H1 (cell line): ENCODE data around the gene FRK. TPM values are rescaled to one million over a fixed set of nuclear protein-coding genes. Genes with fewer than 3 reads are reported as not detected.

Source experiments
- CHD1 ChIP-seq: IDR thresholded peaks from 2 replicates; pipeline ENCODE4 v1.6.1; 2012; ENCODE audit warnings: low read depth, low read length, improper control_type of control experiment
- HDAC2 ChIP-seq, 2 experiments: fragments of 300-600 bp in 1 of 2; sonication (generic) in 1 of 2; IDR thresholded peaks; 2 replicates each; pipeline ENCODE4 v1.6.1; 2011 to 2012; ENCODE audit warnings: low read depth in 2 of 2, low read length in 2 of 2, mild to moderate bottlenecking in 2 of 2, moderate library complexity in 2 of 2, borderline replicate concordance in 1 of 2, inconsistent platforms in 1 of 2
- JUND ChIP-seq: IDR thresholded peaks from 2 replicates; pipeline ENCODE4 v1.6.1; 2011; ENCODE audit warnings: mild to moderate bottlenecking, improper control_type of control experiment, low read length
- KDM4A ChIP-seq: IDR thresholded peaks from one replicate; pipeline ENCODE4 v1.7.1; 2012; ENCODE audit warnings: low read depth, mild to moderate bottlenecking, moderate library complexity, low read length, inconsistent platforms; ENCODE audit not compliant: severe bottlenecking
- NRF1 ChIP-seq: IDR thresholded peaks from 2 replicates; pipeline ENCODE4 v1.6.1; 2011; ENCODE audit warnings: mild to moderate bottlenecking, low read depth, low read length, improper control_type of control experiment
- POLR2A ChIP-seq, 2 experiments: IDR thresholded peaks; 1 replicate in 1 of 2; 2 replicates in 1 of 2; pipeline ENCODE4 v1.6.1; 2011; ENCODE audit warnings: low read depth in 2 of 2, low read length in 2 of 2, mild to moderate bottlenecking in 2 of 2; ENCODE audit errors: control extremely low read depth in 1 of 2
- SP2 ChIP-seq: IDR thresholded peaks from 2 replicates; pipeline ENCODE4 v1.6.1; 2012; ENCODE audit warnings: mild to moderate bottlenecking, low read length, inconsistent platforms
- SRF ChIP-seq: IDR thresholded peaks from 2 replicates; pipeline ENCODE4 v1.6.1; 2011; ENCODE audit warnings: mild to moderate bottlenecking, low read depth, low read length, moderate library complexity
- TAF7 ChIP-seq: optimal IDR thresholded peaks from 2 replicates; pipeline ENCODE3; 2011; ENCODE audit warnings: low read depth, mild to moderate bottlenecking, inconsistent platforms, low read length, moderate library complexity, borderline replicate concordance
- polyA plus RNA-seq, 7 experiments: library from polyadenylated mRNA; depleted of rRNA in 3 of 7; stranded (reverse) in 5 of 7; unstranded in 2 of 7; fragments of >200 nt in 5 of 7; fragments of 200-250 nt in 2 of 7; gene quantifications; 1 replicate in 5 of 7; 2 replicates in 1 of 7; 4 replicates in 1 of 7; pipeline versions ENCODE4 v1.2.1 to v1.2.3, GENCODE V29; 2011 to 2013; ENCODE audit warnings: missing spikeins in 2 of 7, mixed read lengths in 2 of 7
- total RNA-seq: library from RNA; stranded (reverse); fragmentation: NEBNext Ultra II Directional; extraction: Animal tissue kit (Norgen Biotek cat#: 25700); gene quantifications from 2 replicates; pipeline ENCODE4 v1.2.1, GENCODE V29; 2021
- TF ChIP-seq, protein P1 (sequence below): fragments of 300-600 bp; sonication (generic); IDR thresholded peaks from 2 replicates; pipeline ENCODE4 v1.7.1; 2012; ENCODE audit warnings: low read length, moderate library complexity, mild to moderate bottlenecking, inconsistent platforms; ENCODE audit not compliant: insufficient replicate concordance
- TF ChIP-seq, protein P2 (sequence below): IDR thresholded peaks from 2 replicates; pipeline ENCODE4 v1.6.1; 2011; ENCODE audit warnings: low read length, improper control_type of control experiment

Gene FRK
- total and polyA plus RNA-seq, 2 of the 8 experiments (the other 6 are each of a cell fraction or from before 2014, with no cell fraction given) = 0.11 to 0.24 TPM

DNA sequence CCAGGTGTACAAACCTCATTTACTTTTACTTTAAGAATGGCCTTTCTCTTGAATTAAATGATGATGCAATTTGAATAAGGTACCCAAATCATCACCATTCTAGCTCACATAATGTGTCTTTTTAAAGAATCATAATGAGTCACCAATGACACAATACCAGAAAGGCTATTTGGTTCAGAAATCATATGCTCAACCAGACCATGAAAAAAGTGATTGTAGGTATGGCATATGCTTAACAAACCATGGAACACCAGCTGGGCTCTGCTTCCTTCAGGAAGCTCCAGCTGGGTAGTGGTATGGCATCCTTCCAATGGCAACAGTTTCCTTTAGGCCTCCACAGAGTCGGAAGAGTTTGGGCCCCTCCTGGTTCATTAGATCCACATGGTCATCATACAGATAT, 128.2 kb downstream of the FRK start (continued):
- TF ChIP-seq, protein P1, sequence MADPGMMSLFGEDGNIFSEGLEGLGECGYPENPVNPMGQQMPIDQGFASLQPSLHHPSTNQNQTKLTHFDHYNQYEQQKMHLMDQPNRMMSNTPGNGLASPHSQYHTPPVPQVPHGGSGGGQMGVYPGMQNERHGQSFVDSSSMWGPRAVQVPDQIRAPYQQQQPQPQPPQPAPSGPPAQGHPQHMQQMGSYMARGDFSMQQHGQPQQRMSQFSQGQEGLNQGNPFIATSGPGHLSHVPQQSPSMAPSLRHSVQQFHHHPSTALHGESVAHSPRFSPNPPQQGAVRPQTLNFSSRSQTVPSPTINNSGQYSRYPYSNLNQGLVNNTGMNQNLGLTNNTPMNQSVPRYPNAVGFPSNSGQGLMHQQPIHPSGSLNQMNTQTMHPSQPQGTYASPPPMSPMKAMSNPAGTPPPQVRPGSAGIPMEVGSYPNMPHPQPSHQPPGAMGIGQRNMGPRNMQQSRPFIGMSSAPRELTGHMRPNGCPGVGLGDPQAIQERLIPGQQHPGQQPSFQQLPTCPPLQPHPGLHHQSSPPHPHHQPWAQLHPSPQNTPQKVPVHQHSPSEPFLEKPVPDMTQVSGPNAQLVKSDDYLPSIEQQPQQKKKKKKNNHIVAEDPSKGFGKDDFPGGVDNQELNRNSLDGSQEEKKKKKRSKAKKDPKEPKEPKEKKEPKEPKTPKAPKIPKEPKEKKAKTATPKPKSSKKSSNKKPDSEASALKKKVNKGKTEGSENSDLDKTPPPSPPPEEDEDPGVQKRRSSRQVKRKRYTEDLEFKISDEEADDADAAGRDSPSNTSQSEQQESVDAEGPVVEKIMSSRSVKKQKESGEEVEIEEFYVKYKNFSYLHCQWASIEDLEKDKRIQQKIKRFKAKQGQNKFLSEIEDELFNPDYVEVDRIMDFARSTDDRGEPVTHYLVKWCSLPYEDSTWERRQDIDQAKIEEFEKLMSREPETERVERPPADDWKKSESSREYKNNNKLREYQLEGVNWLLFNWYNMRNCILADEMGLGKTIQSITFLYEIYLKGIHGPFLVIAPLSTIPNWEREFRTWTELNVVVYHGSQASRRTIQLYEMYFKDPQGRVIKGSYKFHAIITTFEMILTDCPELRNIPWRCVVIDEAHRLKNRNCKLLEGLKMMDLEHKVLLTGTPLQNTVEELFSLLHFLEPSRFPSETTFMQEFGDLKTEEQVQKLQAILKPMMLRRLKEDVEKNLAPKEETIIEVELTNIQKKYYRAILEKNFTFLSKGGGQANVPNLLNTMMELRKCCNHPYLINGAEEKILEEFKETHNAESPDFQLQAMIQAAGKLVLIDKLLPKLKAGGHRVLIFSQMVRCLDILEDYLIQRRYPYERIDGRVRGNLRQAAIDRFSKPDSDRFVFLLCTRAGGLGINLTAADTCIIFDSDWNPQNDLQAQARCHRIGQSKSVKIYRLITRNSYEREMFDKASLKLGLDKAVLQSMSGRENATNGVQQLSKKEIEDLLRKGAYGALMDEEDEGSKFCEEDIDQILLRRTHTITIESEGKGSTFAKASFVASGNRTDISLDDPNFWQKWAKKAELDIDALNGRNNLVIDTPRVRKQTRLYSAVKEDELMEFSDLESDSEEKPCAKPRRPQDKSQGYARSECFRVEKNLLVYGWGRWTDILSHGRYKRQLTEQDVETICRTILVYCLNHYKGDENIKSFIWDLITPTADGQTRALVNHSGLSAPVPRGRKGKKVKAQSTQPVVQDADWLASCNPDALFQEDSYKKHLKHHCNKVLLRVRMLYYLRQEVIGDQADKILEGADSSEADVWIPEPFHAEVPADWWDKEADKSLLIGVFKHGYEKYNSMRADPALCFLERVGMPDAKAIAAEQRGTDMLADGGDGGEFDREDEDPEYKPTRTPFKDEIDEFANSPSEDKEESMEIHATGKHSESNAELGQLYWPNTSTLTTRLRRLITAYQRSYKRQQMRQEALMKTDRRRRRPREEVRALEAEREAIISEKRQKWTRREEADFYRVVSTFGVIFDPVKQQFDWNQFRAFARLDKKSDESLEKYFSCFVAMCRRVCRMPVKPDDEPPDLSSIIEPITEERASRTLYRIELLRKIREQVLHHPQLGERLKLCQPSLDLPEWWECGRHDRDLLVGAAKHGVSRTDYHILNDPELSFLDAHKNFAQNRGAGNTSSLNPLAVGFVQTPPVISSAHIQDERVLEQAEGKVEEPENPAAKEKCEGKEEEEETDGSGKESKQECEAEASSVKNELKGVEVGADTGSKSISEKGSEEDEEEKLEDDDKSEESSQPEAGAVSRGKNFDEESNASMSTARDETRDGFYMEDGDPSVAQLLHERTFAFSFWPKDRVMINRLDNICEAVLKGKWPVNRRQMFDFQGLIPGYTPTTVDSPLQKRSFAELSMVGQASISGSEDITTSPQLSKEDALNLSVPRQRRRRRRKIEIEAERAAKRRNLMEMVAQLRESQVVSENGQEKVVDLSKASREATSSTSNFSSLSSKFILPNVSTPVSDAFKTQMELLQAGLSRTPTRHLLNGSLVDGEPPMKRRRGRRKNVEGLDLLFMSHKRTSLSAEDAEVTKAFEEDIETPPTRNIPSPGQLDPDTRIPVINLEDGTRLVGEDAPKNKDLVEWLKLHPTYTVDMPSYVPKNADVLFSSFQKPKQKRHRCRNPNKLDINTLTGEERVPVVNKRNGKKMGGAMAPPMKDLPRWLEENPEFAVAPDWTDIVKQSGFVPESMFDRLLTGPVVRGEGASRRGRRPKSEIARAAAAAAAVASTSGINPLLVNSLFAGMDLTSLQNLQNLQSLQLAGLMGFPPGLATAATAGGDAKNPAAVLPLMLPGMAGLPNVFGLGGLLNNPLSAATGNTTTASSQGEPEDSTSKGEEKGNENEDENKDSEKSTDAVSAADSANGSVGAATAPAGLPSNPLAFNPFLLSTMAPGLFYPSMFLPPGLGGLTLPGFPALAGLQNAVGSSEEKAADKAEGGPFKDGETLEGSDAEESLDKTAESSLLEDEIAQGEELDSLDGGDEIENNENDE = no peak
- TF ChIP-seq POLR2A (IDR thresholded peaks at IDR 0.05; ENCODE audit: control extremely low read depth in 1 of 2, low read depth in 2 of 2, low read length in 2 of 2) (no peak), HDAC2 (IDR thresholded peaks at IDR 0.05; ENCODE audit: borderline replicate concordance in 1 of 2, low read depth in 2 of 2, low read length in 2 of 2) (no peak), TAF7 (no peak), JUND (no peak), SRF (no peak), NRF1 (no peak), KDM4A (no peak), SP2 (no peak), CHD1 (no peak)
- TF ChIP-seq, protein P2, sequence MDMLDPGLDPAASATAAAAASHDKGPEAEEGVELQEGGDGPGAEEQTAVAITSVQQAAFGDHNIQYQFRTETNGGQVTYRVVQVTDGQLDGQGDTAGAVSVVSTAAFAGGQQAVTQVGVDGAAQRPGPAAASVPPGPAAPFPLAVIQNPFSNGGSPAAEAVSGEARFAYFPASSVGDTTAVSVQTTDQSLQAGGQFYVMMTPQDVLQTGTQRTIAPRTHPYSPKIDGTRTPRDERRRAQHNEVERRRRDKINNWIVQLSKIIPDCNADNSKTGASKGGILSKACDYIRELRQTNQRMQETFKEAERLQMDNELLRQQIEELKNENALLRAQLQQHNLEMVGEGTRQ = no peak
